ENCODE results near the gene RAI1.

Gene RAI1

DNA sequence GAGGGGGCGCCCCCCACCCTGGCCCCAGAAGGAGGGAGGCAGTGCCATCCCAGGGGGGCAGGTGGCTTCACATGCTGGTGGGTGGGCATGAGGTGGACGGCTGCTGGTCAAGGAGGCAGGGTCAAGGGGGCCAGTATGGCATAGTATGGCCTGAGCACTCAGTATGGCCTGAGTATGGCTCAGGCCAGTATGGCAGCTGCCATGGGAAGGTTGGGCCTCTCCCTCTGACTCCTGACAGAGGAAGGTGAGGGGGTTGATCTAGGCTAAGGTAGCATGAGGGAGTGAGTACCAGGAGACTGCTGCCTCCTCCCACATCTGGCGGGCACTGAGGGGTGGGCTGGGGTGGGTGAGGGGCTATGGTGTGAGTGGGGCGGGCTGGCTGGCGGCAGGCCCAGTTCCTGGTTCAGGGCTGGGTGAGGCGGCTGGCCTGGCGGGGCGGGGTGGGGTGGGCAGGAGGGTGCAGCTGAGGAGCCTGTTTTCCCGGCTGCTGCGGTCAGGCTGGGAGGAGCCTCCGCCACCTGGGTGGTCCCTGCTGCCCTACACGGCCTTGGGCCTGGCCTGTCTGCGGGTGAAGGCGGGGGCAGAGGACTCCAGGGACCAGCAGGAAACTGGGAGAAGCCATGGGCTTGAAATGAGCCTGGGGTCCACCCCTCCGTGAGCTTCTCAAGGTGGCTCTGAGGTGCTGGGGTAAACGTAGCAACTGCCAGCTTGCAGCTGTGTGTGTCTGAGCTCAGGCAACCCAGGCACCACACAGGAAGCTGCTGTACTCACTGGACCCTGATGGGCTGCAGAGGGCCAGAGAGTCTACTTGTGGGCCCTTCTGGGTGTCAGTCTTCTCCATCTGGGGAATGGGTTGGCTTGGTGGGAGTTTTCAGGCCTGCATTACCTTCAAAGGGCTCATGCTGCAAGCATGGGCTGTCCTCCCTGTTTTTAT is 57.0 kb downstream of the RAI1 start:
- DNase-seq, result no peak

DNA sequence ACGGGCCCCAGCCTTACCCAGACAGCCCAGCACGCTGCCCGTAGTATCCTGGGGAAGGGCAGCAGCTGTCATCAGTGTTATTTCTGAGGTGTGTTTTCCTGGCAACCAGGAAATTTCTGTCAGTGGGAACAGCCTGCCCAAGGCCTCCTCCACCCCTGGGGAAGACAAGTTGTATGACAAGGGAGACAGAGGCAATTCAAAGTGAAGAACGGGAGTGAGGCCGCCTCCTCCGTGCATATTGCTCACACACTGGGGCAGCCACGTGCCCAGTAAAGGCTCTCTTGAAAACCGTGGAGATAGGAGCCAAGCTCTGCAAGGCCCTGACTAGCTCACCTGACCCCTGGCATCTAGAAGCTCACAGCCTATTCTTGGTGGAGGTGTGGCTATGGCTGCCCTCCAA is 57.6 kb downstream of the RAI1 start:
- no peak for DNase-seq

DNA sequence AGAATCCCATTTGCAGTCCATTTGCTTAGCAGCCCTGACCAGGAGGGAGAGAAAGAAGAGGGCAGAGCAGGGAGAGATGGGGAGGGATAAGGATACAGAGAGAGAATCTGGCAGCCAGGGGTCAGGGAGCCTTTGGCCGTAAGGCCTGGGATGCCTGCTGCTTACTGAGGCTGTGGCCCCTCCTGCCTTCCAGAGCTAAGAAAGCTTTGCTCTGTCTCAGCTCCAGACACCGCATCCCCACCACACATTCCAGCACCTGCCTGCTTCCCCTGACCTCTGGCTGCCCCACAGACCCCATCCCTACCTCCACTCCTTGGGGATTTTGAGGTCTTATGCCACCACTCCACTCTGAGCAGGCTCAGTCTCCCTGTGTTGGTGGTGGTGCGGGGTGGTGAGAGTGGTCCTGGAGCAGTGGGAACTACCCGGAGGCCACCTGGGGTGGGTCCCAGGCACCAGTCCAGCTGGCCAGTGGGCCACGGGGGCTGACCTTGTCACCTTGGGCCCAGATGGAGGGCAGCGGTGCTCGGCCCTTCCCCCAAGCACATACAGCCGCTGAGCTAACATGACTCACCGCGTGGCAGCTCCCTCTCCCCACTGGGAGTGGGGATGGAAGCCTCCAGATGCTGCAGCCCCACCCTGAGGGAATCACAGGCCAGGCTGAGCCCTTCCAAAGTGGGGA is 58.3 kb downstream of the RAI1 start:
- DNase-seq, result no peak

DNA sequence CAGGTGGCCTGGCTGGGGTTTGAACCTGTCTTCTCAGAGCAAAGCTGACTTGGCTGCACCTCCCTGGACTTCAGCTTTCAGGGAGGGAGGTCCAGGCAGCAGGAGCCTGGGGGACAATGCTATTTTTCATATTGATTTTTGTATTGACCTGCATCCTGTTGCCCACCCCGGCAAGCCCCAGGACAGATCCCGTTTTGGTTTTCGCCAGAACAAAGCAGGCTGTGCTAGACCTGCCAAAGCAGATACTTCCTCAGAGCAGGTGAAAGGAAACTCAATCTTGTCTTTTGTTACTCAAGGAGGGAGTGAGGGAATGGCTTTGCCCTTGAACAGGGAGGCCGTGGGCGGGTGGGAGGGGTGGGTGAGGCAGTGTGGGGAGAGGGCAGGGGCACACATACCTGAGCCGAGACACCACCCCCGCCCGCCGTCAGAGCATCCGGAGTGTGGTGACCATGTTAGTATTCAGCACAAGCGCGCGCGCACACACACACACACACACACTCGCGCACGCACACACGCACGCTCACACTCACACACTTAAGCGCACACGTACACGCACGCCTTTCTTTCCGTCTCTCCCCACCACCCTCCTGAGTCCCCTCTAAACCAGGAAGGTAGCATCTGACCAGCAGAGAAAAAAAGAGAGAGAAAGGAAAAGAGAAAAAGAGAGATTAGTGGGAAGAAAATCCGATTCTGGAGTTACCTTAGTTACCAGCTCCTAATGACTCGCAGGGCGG is 59.5 kb downstream of the RAI1 start:
- no peak for DNase-seq

DNA sequence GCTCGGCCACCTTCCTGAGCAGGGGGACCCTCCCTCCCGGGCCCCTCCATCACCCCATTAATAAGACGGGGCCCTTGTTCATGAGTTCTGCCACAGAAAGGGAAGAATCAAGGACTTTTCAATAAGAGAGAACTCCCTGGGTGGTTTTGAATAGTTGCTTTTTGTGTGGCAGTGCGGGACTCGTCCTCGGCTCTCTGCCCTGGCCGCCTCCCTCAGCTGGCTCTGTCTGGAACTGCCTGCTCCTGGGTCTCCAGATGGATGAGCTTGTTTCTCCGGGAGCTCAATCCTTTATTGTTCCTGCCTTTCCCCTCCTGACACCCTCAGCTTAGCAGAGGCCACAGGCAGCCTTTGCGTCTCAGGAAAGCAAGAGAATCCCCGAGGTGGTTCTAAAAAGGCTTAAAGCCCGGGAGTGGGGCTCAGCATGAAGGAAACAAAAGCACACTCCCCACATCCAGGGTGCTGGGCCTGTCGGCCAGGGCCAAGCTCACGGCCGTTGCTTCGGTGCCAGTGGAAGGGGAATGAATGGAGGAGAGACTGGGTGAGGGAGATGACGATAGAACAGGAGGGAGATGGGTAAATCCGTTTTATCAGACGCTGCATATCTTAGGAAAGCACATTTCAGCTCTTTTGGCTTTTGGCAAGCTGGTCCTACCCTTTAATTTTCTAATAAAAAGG is 60.2 kb downstream of the RAI1 start:
- DNase-seq, result no peak

DNA sequence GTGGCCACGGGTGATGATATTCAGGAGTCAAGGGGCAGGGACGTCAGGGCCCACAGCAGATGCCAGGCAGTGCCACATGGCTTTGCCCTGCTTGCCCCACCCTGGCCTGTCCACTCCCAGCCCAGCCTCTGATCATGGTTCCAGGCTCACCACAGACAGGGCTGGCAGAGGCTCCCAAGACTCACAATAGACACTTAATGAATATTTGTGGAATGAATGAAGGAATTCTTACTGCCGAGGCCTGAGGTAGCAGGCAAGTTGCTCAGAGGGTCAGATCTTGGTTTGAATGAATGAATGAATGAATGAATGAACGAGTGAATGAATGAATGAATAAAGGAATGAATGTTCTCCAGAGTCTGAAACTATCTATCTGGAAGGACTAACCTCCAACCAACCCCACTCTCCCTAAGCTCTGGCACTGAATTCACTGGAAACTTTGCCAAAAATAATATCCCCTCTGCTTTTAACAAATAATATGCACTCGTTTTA is 60.9 kb downstream of the RAI1 start:
- no peak for DNase-seq

DNA sequence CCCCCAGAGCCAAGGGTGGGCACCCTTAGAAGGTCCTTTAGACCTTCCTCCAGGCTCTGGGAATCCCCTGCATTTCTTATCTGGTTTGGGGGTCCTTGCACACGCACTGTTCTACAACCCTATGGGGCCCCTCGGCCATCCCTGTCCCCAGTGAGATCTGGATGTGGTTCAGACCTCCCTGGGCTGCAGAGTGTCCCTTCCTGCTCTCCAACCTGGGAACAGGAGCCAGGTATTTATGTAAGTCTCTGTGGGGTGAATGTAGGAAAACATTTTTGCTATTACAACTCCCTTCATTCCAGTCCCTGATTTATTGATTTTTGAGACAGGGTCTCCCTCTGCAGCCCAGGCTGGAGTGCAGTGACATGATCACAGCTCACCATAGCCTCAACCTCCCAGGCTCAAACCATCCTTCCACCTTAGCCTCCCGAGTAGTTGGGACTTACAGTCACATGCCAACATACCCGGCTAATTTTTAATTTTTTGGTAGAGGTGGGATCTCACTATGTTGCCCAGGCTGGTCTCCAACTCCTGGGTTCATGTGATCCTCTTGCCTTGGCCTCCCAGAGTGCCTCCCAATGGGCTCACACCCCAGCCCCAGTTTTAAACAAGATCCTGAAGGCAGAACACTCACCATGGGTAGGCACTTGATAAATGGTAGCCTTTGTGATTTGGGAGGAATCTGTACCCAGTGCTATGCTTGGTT is 61.6 kb downstream of the RAI1 start:
- no peak for DNase-seq

DNA sequence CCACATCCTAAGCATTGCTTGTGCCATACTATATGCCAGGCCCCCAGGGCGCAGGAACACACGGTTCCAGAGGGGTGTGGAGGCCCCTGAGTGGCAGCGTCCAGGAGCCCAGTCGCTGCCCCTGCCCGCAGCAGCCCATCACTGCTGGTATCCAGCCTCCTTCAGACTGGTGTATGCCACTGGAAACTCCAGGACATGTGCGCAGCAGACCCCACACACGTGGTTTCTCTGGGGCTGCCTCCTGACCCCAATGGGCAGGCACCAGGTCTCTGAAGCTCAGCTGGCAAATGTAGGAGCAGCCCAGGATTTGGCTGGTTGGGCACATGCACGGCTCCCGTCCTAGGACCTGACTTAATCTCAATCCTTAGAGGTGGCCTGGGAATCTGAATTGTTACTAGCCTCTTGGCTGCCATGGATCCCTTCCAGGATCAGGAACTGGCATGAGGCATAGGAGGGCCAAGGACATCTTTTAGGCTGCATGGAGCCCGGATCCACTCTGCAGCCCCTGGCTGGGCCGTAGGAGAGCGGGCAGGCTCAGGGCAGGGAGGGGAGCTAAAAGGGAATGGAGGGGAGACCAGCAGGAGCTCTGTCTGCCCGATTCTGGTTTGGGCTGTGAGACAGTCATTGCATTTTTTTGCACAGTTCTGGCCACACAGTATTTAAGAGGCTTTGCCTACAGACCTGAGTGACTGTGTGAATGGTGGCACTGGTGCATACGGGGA is 62.3 kb downstream of the RAI1 start:
- DNase-seq, result no peak

DNA sequence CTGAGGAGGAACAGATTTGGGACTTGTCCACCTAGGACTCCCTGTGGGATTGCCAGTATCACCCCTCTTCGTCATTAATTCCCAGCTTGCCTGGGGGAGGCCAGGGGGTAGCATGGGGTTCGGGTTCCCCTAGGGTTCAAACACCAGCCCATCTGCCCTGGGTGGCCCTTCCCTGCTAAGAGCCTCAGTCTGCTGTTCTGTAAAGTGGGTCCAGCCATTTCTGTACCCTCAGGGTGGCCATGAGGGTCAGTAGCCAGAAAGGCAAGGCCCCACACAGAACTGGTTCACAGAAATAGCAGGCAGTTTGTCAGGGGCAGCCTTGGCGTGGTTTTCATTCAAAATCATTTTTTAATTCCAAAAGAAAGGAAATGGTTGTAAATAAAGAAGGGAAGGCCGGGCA is 62.9 kb downstream of the RAI1 start:
- DNase-seq, result no peak

DNA sequence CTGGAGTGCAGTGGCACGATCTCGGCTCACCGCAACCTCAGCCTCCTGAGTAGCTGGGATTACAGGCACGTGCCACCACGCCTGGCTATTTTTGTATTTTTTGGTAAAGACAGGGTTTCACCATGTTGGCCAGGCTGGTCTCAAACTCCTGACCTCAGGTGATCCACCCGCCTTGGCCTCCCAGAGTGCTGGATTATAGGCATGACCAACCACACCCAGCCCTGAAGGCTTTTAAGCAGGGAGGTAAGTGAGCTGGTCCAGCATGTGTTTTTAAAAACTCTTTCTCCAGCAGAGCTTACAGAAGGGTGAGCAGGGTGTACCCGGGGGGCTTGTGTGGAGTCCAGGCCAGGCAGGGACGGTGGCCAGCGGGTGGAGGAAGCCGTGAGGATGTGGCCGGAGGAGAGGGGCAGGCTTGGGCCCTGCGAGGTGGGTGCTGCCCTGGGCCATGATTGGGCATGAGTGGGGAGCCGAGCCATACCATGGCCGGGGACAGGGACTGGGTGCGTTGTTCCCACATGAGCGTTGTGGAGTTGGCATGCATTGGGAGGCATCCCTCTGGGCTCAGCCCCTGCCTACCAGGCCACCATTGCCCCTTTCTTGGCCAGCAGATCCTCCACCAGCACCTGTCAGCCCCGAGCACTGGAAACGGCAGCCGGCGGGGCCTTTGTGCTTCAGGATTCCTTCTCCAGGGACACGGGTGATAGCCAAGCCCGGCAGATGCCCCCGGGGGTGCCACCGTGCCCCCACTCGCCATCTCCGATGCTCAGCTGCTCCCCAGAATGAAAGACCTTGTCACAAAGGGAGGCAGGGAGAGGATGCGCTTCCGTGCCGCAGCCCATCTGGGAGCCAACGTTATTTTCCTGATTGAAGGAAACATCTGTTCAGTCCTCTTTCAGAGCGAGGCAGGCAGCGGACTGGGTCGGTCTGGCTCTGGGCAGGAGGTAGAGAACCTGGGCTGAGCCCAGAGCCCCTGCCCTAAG is 64.5 kb downstream of the RAI1 start:
- DNase-seq, result no peak

DNA sequence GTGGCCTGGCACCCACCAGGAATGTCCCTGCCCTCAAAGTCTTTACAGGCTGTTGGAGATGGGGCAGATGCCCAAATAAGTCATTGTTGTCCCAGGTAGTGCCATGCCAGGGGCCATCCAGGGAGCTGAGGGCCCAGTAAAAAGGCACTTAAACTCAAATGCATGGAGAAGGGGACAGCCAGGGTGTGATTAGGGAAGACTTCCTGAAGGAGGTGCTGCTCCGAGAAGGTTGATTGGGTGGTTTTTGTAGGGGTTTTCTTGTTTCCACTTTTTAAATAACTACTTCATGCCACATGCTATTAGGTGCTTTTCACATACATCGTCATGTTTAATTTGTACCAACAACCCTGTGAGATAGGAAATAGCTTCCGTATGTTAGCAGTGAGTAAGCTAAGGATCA is 66.9 kb downstream of the RAI1 start:
- no peak for DNase-seq

DNA sequence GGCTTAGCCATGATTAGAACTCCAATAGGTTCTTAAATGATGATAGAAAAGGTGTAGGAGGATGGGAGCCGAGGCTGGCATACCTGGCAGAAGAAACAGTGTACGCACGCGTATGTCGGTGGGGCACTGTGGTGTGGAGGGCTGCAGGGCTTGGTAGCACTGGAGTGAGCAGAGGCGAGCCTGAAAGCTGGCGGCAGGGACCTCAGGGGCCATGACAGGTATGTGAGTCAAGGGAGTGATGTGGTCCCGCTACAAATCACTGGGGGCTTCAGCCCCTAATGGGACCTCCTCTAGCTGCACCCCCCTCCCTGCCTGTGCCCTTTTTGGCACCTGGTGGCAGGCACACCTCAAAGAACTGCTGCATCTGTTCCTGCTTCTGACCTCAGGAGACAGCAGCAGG is 67.3 kb downstream of the RAI1 start:
- no peak for DNase-seq

DNA sequence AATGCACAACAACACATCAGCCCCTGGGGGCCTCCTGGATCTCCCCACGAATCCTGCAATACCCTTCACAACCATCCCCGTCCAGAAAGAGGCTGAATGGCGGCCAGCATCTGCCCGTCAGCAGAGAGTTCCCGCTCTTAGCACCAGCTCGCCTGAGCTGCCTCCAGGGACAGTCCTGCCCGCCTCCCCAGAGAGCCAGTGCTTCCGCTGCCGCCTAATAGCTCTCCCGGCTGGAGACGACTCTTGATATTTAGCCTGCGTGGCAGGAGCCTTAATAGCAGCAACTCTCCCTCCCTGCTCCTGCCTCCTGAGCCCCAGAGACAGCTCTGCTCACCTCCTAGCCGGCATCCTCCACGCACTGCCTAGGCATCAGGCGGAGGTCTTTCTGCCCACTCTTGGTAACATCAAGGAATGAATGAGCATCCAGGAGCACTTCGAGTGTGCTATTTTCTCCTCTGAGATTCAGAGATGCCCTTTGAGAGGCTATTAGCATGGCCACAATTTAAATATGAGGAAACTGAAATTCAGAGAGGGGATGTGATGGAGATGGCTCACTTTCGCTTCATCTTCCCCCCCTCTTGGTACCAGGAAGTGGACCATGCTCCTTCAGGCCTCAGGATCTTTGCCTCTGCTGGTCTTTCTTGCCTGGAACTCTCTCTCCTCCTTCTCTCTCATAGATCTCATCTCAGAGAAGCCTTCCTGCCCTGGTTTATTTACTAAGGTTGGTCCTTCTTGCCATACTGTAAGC is 67.9 kb downstream of the RAI1 start:
- no peak for DNase-seq

DNA sequence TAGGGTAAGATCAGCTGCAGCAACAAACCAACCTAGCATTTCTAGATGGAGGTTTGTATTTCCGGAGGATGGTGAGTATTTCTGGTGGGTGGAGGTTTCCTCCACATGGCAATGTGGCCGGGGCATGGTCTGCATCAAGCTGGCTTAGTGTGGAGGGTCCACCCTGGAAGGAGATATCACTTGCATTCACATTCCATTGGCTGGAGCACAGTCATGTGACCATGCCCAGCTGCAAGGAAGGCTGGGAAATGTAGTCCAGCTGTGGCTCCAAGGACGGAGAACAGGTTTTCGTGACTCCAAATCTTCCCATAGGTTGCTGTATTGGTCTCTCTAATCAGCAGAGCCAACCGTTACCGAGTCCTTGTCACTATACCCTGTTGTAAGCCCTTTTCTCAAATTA is 68.7 kb downstream of the RAI1 start:
- no peak for DNase-seq

DNA sequence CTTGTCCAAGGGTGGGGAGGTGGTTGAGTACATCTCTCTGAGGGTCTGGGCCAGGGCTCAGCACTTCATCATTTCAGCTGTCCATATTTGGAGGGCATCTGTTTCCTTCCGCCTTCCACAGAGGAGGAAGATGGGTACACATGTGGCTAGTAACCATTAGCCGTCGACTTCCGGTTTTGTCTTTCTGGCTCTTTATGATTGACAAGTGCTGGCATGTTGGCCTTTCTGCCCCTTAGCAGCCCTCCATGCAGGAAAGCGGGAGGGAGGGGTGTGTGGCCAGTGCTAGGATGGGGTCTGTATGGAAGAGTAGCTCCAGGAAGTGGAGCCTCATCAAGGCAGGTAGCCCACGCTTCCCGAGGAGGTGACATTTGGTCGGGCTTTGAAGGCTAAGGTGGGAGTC is 69.6 kb downstream of the RAI1 start:
- DNase-seq, result no peak

DNA sequence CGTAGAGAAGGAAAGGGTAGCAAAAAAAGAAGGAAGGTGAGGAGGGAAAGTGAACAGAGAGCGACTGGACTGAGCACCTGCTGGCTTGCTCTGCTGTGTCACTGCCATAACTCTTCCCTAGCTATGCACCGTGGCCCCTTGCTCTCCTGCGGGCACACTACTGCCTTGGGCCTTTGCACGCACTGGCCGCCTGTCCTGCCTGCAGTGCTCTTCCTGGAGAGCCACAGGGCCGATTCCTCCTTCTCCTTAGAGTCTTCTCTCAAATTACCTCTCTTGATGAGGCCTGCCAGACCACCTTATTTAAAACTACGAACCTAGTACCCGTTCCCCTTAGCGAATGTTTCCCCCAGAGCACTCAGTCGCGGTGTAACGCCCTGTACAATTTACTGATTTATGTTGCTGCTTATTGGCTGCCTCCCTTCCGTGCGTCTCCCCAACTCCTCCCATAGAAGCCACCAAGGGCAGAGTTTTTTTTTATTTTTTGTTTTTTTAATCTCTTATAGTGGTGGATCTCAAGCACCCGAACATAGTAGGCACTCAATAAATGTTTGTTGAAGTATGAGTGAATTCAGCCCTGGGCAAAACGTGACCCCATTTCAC is 70.3 kb downstream of the RAI1 start:
- DNase-seq, result no peak

DNA sequence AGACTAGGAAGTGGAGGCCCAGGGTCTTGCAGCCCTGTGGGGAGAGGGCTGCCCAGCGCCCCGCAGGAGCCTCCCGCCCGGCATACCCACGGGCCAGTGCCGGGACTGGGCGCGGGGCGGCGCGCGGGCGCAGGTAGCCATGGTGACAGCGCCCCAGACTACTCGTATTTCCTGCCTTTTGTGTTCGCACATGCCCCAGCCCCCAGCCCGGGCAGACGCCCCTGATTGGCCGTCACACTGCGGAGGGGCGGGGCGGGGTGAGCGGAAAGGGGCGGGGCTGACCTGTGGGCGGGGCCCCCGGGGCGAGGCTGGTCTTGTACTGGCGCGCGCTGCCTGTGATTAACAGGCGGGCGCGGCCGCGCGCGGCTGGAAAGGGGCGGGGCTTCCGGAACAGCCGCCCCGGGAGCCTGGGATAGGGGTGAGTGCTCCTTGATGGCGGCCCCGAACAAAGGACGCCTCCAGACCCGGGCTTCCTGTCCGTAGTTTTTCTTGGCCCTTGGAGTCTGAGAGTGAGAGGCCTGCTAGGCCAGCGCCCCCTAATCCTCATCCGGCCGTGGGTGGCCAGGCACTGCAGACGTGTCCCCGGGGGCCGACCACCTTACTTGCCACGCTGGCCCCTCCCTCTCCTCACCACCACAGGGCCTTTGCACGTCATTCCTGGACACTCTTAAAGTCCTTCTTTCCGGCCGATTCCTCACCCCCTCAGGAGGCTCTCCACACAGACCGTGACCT is 71.0 kb downstream of the RAI1 start:
- peak; percentile 96 to 97 (median 96) for DNase-seq

DNA sequence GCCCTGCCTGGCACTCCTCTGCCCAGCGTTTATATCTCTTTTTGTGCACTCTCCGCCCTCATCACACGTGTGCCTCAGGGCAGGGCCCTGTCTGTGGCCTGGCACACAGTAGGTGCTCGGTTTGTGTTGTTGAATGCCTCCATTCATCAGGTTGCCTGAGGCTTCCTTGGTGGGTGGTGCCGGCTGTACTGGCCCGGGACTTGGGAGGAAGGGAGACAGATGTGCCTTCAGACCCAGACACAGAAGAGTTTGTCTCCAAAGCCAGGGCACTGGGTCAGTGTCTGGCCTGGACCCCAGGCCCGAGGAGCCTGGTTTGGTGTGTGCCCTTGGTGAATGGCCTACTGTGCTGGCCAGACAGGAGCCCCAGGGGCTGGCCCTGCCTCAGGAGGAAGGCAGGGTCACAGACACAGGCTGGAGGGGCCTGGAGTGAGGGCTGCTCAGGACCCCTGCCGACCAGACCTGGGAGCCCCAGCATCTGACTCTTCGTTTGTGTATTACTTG is 71.6 kb downstream of the RAI1 start:
- DNase-seq, result no peak
